Measurements from ENCODE around the gene VSIG10L2. TPM values are rescaled to one million over a fixed set of nuclear protein-coding genes. Genes with fewer than 3 reads are reported as not detected.

The VSIG10L2 gene
- total RNA-seq, 4 donors from 2014 or later: not detected

GRCh38 chr11:125990244-125990643, 44.4 kb downstream of the VSIG10L2 start:
- no peak for TF ChIP-seq CTCF (IDR thresholded peaks at IDR 0.05; ENCODE audit: low read depth)

- no peak for TF ChIP-seq CTCF (IDR thresholded peaks at IDR 0.05; ENCODE audit: low read depth)
Measured at GRCh38 chr11:125992893-125993292, 47.0 kb downstream of the VSIG10L2 start.

- no peak for TF ChIP-seq CTCF (IDR thresholded peaks at IDR 0.05; ENCODE audit: low read depth)
Measured at GRCh38 chr11:125994509-125994908, 48.7 kb downstream of the VSIG10L2 start.

- no peak for TF ChIP-seq CTCF (IDR thresholded peaks at IDR 0.05; ENCODE audit: low read depth)
Measured at GRCh38 chr11:125995313-125995712, 49.5 kb downstream of the VSIG10L2 start.

GRCh38 chr11:125998267-125998666, 52.4 kb downstream of the VSIG10L2 start:
- TF ChIP-seq CTCF (IDR thresholded peaks at IDR 0.05; ENCODE audit: low read depth): no peak

- no peak for TF ChIP-seq CTCF (IDR thresholded peaks at IDR 0.05; ENCODE audit: low read depth)
Measured at GRCh38 chr11:125999234-125999880, 53.5 kb downstream of the VSIG10L2 start.

GRCh38 chr11:126002181-126002580, 56.3 kb downstream of the VSIG10L2 start:
- TF ChIP-seq CTCF (IDR thresholded peaks at IDR 0.05; ENCODE audit: low read depth): no peak

Other genes with a start within 250 kb of the VSIG10L2 start
- gene PATE1, start 199.8 kb upstream of the VSIG10L2 start, total RNA-seq: not detected
- not detected for gene PATE2, start 167.2 kb upstream of the VSIG10L2 start, total RNA-seq
- gene PATE3, start 157.9 kb upstream of the VSIG10L2 start, total RNA-seq: not detected
- not detected for gene PATE4, start 112.7 kb upstream of the VSIG10L2 start, total RNA-seq
- gene HYLS1, start 58.4 kb upstream of the VSIG10L2 start, total RNA-seq: 1 to 10 TPM in 3 of 4 donors, under 1 TPM in 1; 0.94 to 8.6 (median 3.5) TPM
- 10 to 100 TPM in 2 of 4 donors, 1 to 10 TPM in 2; 5.5 to 13.4 (median 8.7) TPM for gene PUS3, start 42.8 kb upstream of the VSIG10L2 start, total RNA-seq
- gene DDX25, start 41.5 kb upstream of the VSIG10L2 start, total RNA-seq: not detected
- 10 to 100 TPM; 16.7 to 30.0 (median 20.3) TPM for gene CDON, start 116.8 kb downstream of the VSIG10L2 start, total RNA-seq